ENCODE measurements around the gene EFNA5.

The EFNA5 gene

DNA sequence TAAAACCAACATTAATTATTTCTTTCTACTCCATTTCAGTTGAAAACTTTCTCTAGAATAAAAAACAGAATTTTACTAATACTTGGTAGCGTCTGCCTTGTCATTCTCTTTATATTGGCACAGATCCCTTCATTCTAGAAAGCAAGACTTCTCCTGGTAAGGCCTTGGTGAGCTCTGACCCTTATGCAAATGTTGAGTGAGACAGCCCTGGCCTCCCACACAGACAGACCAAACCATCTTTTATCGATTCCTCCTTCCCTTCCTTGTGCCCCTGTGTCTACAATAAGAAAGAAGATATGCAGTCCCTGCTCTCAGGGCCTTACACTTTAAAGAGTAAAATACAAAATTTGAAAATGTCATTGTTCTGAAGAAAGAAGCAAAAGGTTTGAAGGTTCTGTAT lies 262.2 kb downstream of the EFNA5 start:
- H3K36me3 ChIP-seq (ENCODE audit: control insufficient read depth, low read depth, low read length): no peaks in the 10 kb centered on the region
- no peaks in the 10 kb centered on the region for H3K27me3 ChIP-seq (ENCODE audit: control insufficient read depth, insufficient read depth, low read length)
- H3K9ac ChIP-seq (ENCODE audit: low read length): no peak overlapping the region
- no peak overlapping the region for H3K4me3 ChIP-seq (ENCODE audit: low read length)
- peaks cover 19% of the 10 kb centered on the region for H3K4me1 ChIP-seq (ENCODE audit: control insufficient read depth, low read depth, low read length)
- no peak overlapping the region for H3K27ac ChIP-seq (ENCODE audit: low read length)
- H3K9me3 ChIP-seq (ENCODE audit: control insufficient read depth, low read depth, low read length): no peaks in the 10 kb centered on the region

DNA sequence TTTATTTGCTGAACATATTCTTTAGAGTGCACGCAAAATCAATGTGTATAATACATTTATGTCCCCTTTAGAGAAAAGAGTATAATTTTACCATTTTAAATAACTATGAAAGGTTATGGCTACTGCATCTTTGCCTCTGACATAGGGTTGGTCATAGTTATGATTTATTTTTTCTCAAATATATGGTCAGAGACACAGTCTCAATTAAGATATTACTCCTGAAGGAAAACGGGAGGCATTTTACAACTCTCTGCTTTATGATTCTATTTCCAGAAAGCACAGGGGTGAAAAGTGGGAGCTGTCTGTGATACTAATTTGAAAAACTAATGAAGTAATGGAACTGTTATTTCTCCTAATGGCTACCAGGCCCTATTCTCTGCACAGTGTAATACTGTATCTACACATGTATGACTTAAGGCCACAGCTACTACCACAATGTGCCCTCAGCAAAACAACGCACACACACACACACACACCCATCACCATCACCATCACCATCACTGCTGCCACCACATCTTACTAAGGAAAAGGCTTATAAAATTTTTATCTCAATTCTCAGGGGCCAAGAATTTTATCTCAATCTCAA lies 262.9 kb downstream of the EFNA5 start:
- Histone ChIP-seq H3K9me3 (ENCODE audit: control insufficient read depth, low read depth, low read length) (no peaks in the 10 kb centered on the region), H3K36me3 (ENCODE audit: control insufficient read depth, low read depth, low read length) (no peaks in the 10 kb centered on the region), H3K4me3 (ENCODE audit: low read length) (no peak overlapping the region), H3K27ac (ENCODE audit: low read length) (no peak overlapping the region), H3K27me3 (ENCODE audit: control insufficient read depth, insufficient read depth, low read length) (peaks cover 4% of the 10 kb centered on the region), H3K9ac (ENCODE audit: low read length) (no peak overlapping the region), H3K4me1 (ENCODE audit: control insufficient read depth, low read depth, low read length) (peaks cover 26% of the 10 kb centered on the region)

GRCh38 chr5:107404595-107405374 lies 266.0 kb downstream of the EFNA5 start:
- Histone ChIP-seq H3K4me1 (ENCODE audit: control insufficient read depth, low read depth, low read length) (peaks cover 50% of the 10 kb centered on the region), H3K27me3 (ENCODE audit: control insufficient read depth, insufficient read depth, low read length) (peaks cover 22% of the 10 kb centered on the region), H3K36me3 (ENCODE audit: control insufficient read depth, low read depth, low read length) (no peaks in the 10 kb centered on the region), H3K27ac (ENCODE audit: low read length) (no peak overlapping the region), H3K9ac (ENCODE audit: low read length) (no peak overlapping the region), H3K4me3 (ENCODE audit: low read length) (no peak overlapping the region), H3K9me3 (ENCODE audit: control insufficient read depth, low read depth, low read length) (no peaks in the 10 kb centered on the region)

DNA sequence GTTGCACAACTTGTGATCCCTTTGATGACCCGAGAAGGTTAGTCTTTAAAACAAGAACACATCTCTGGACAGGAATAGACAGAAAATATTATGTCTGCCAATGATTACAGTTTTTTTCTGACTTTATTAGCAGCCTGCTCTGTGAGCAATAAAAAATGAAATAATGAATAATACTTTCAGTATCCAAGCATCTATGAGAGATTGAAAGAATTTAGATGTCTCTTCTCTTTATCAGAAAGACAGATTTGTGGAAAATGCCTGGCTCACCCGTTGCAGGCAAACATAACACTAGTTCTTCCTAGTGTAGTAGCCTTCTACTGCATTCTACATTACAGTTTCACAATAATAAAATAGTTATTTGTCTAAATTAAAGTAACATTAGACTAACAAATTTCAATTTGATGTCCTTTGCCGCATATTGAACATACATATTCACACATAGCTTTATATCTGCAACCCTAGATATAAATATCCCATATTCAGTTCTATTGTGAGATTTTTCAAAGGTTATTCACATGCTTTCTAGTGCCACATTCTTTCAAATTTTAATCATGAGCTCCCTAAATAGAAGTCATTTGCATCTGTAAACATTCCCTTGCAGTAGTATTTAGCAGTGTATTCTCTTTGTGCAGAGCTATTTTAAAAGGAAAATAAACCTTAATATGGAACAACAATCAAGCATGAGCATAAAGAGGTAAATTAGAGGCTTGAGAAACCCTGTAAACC lies 267.3 kb downstream of the EFNA5 start:
- peaks cover 22% of the 10 kb centered on the region for H3K27me3 ChIP-seq (ENCODE audit: control insufficient read depth, insufficient read depth, low read length)
- peak overlapping the region; percentile 15 for H3K4me3 ChIP-seq (ENCODE audit: low read length)
- no peaks in the 10 kb centered on the region for H3K36me3 ChIP-seq (ENCODE audit: control insufficient read depth, low read depth, low read length)
- H3K4me1 ChIP-seq (ENCODE audit: control insufficient read depth, low read depth, low read length): peaks cover 50% of the 10 kb centered on the region
- H3K27ac ChIP-seq (ENCODE audit: low read length): no peak overlapping the region
- no peak overlapping the region for H3K9ac ChIP-seq (ENCODE audit: low read length)
- H3K9me3 ChIP-seq (ENCODE audit: control insufficient read depth, low read depth, low read length): no peaks in the 10 kb centered on the region

DNA sequence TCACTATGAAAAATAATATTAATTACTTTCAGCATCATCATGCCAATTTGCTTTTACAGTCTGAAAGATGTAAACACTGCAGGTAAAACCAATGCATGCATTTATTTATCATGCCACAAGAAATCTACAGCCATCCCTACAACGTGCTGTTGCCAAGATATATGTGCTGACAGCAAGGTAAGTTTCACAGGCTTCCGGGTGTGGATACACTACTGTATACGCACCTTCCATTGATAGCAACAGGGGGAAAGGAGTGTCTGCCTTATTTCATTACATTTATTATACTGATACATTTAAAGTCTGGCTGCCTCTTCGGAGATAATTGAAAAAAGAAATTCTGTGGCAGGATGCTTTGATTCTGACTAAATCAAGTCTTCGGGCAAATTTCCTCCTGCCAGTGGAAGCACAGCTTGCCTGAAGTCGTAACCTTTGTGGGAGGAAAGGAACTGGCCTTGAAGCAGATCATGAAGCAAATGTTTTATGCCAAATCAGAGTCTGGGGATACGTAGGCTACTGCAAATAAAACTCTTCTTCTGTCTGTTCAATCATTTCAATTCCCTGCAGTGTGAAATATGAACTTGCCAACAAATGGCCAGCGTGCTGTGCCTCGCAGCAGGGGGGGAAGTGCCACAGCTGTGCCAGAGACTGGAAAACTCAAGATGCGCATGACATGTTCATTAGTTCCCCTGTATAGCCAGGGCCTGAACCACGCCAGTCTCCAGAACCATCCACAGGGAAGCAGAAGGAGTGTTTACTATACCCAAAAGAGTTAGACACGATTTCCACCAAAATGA lies 268.1 kb downstream of the EFNA5 start:
- Histone ChIP-seq H3K27ac (ENCODE audit: low read length) (no peak overlapping the region), H3K4me3 (ENCODE audit: low read length) (no peak overlapping the region), H3K27me3 (ENCODE audit: control insufficient read depth, insufficient read depth, low read length) (peaks cover 22% of the 10 kb centered on the region), H3K4me1 (ENCODE audit: control insufficient read depth, low read depth, low read length) (peaks cover 55% of the 10 kb centered on the region), H3K36me3 (ENCODE audit: control insufficient read depth, low read depth, low read length) (no peaks in the 10 kb centered on the region), H3K9me3 (ENCODE audit: control insufficient read depth, low read depth, low read length) (no peaks in the 10 kb centered on the region), H3K9ac (ENCODE audit: low read length) (no peak overlapping the region)

DNA sequence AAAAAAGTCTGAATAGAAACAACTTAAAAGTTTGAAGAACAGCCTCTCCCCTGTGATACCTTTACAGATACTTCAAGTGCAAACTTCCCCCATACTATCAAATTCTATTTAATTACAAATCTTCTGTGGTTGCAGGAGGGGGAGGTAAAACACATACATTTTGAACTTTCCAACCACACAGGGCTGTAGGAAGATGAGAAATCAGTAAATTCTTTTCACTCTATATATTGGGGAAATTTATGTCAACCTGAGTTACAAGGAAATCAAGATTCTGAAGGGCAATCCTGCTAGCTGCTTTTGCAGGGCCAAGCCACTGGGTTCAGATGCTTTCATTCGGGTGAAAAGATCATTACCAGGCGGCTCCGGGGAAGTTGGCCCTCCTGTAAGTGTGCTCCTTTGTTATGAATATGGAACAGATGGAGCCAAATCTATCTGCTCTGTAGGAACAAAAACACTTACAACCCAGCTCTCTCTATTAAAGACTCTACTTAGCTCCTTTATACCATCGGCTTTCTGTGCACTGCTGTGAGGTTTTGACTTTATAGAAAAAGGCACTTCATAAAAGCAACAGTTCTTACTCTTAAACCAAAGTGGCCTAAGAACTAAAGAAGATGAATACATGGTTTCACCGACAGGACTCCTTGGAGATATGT lies 269.1 kb downstream of the EFNA5 start:
- Histone ChIP-seq H3K36me3 (ENCODE audit: control insufficient read depth, low read depth, low read length) (no peaks in the 10 kb centered on the region), H3K27me3 (ENCODE audit: control insufficient read depth, insufficient read depth, low read length) (peaks cover 22% of the 10 kb centered on the region), H3K4me1 (ENCODE audit: control insufficient read depth, low read depth, low read length) (peaks cover 58% of the 10 kb centered on the region), H3K9ac (ENCODE audit: low read length) (no peak overlapping the region), H3K4me3 (ENCODE audit: low read length) (peak overlapping the region; percentile 11), H3K9me3 (ENCODE audit: control insufficient read depth, low read depth, low read length) (no peaks in the 10 kb centered on the region), H3K27ac (ENCODE audit: low read length) (no peak overlapping the region)

DNA sequence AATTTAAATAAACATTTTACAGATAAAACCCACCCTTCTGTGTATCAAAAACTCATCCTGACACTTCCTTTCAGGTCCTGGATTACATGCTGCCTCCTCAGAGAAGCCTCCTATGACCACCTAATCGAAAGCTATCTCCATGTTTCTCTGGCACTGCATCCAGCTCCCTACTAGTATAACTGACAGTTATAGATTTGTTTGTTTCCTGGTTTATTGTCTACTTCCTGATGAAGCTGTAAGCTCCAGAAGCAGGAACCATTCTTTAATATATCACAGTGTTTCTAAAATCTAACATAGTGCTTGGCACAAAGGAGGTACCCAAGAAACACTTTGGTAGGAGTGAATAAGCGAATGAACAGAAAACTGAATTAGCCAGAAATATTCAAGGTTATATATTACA lies 270.4 kb downstream of the EFNA5 start:
- Histone ChIP-seq H3K27me3 (ENCODE audit: control insufficient read depth, insufficient read depth, low read length) (peaks cover 22% of the 10 kb centered on the region), H3K4me3 (ENCODE audit: low read length) (no peak overlapping the region), H3K36me3 (ENCODE audit: control insufficient read depth, low read depth, low read length) (no peaks in the 10 kb centered on the region), H3K9ac (ENCODE audit: low read length) (no peak overlapping the region), H3K27ac (ENCODE audit: low read length) (no peak overlapping the region), H3K9me3 (ENCODE audit: control insufficient read depth, low read depth, low read length) (no peaks in the 10 kb centered on the region), H3K4me1 (ENCODE audit: control insufficient read depth, low read depth, low read length) (peaks cover 68% of the 10 kb centered on the region)

DNA sequence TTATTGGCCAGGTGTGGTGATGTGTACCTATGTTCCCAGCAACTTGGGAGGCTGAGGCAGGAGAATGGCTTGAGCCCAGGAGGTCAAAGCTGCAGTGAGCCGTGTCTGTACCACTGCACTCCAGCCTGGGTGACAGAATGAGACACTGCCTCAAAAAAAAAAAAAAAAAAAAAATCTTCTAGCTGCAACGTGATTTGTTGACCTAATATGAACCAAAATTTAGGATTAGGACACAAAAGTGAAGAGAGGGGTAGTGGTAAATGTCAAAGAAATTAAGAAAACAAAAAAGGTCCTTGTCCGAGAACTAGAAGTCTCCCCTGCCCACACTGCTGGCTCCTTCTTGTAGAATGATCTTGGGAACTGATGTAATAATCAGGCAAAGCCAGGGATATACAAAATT lies 272.0 kb downstream of the EFNA5 start:
- Histone ChIP-seq H3K4me1 (ENCODE audit: control insufficient read depth, low read depth, low read length) (peaks cover 58% of the 10 kb centered on the region), H3K9me3 (ENCODE audit: control insufficient read depth, low read depth, low read length) (no peaks in the 10 kb centered on the region), H3K36me3 (ENCODE audit: control insufficient read depth, low read depth, low read length) (no peaks in the 10 kb centered on the region), H3K9ac (ENCODE audit: low read length) (no peak overlapping the region), H3K27ac (ENCODE audit: low read length) (no peak overlapping the region), H3K27me3 (ENCODE audit: control insufficient read depth, insufficient read depth, low read length) (peaks cover 22% of the 10 kb centered on the region), H3K4me3 (ENCODE audit: low read length) (no peak overlapping the region)

- H3K27ac ChIP-seq (ENCODE audit: low read length): no peak overlapping the region
- H3K4me1 ChIP-seq (ENCODE audit: control insufficient read depth, low read depth, low read length): peaks cover 36% of the 10 kb centered on the region
- no peak overlapping the region for H3K9ac ChIP-seq (ENCODE audit: low read length)
- no peaks in the 10 kb centered on the region for H3K36me3 ChIP-seq (ENCODE audit: control insufficient read depth, low read depth, low read length)
- peaks cover 9% of the 10 kb centered on the region for H3K27me3 ChIP-seq (ENCODE audit: control insufficient read depth, insufficient read depth, low read length)
- no peak overlapping the region for H3K4me3 ChIP-seq (ENCODE audit: low read length)
- no peaks in the 10 kb centered on the region for H3K9me3 ChIP-seq (ENCODE audit: control insufficient read depth, low read depth, low read length)
Observed at GRCh38 chr5:107396351-107396690, 274.4 kb downstream of the EFNA5 start.

- H3K4me1 ChIP-seq (ENCODE audit: control insufficient read depth, low read depth, low read length): peaks cover 31% of the 10 kb centered on the region
- H3K4me3 ChIP-seq (ENCODE audit: low read length): no peak overlapping the region
- H3K27me3 ChIP-seq (ENCODE audit: control insufficient read depth, insufficient read depth, low read length): peaks cover 8% of the 10 kb centered on the region
- no peak overlapping the region for H3K9ac ChIP-seq (ENCODE audit: low read length)
- H3K9me3 ChIP-seq (ENCODE audit: control insufficient read depth, low read depth, low read length): no peaks in the 10 kb centered on the region
- H3K36me3 ChIP-seq (ENCODE audit: control insufficient read depth, low read depth, low read length): no peaks in the 10 kb centered on the region
- H3K27ac ChIP-seq (ENCODE audit: low read length): no peak overlapping the region
Observed at GRCh38 chr5:107395632-107396350, 274.9 kb downstream of the EFNA5 start.
